GM12878 (cell line): ENCODE results near the gene MBD6. TPM values are rescaled to one million over a fixed set of nuclear protein-coding genes. Genes with fewer than 3 reads are reported as not detected.

Source experiments
- ATAC-seq: fragments of 200-7000 bp; cut with Tn5 transposase; 3 replicates; pipeline ENCODE4 v1.9.1; 2020; ENCODE audit warnings: mild to moderate bottlenecking, moderate library complexity
- BruUV-seq: library from RNA; stranded (reverse); fragments of 400-500 nt; replicated peaks from 2 replicates; lab custom pipeline; 2021; lab: Mats Ljungman, UMichigan
- CTCF ChIA-PET: fragments of 300-600 bp; sonication (Branson Sonifier 250); formaldehyde crosslinking; extraction: SDS; loops from one replicate; lab custom pipeline; 2021; ENCODE audit warnings: inconsistent platforms; lab: Yijun Ruan, JAX
- POLR2A ChIA-PET: fragments of 350-600 bp; formaldehyde crosslinking; extraction: SDS; loops from one replicate; lab custom pipeline; 2021; ENCODE audit warnings: inconsistent platforms; lab: Charles Lee
- RAD21 ChIA-PET: fragments of 300-600 bp; sonication (Branson Sonifier 250); formaldehyde crosslinking; loops from one replicate; lab custom pipeline; 2023; ENCODE audit warnings: antibody characterized with exemption; ENCODE audit not compliant: unreplicated experiment; lab: Charles Lee
- SMC1A ChIA-PET: fragments of 300-600 bp; sonication (Branson Sonifier 250); formaldehyde crosslinking; loops from one replicate; lab custom pipeline; 2023; ENCODE audit not compliant: unreplicated experiment, uncharacterized antibody; lab: Charles Lee
- DNase-seq: peaks from one replicate; pipeline ENCODE4 v3.0.0-alpha.2; 2011; ENCODE audit warnings: low read depth, low spot score
- FAIRE-seq: peaks from 3 replicates; lab custom pipeline; 2011; peaks lifted over from hg19 to GRCh38; lab: Jason Lieb, UNC
- H2AFZ ChIP-seq: 2 replicates; pipeline ENCODE4 v1.6.0; 2011; ENCODE audit warnings: low read depth, low read length, control low read depth; ENCODE audit not compliant: control insufficient read depth
- H3K27ac ChIP-seq: 2 replicates; pipeline ENCODE4 v1.5.1; 2011; ENCODE audit warnings: control low read depth; ENCODE audit not compliant: control insufficient read depth, insufficient read depth
- H3K27me3 ChIP-seq, 2 experiments: replicated peaks in 1 of 2; 2 replicates each; pipeline versions ENCODE4 v1.6.0 to v1.6.1; 2011; ENCODE audit warnings: low read length in 1 of 2; ENCODE audit not compliant: control insufficient read depth in 2 of 2, insufficient read depth in 2 of 2
- H3K36me3 ChIP-seq, 2 experiments: 2 replicates each; pipeline ENCODE4 v1.5.1; 2011; ENCODE audit warnings: low read length in 1 of 2; ENCODE audit not compliant: control insufficient read depth in 2 of 2, insufficient read depth in 2 of 2
- H3K4me1 ChIP-seq: 2 replicates; pipeline ENCODE4 v1.6.1; 2011; ENCODE audit warnings: mild to moderate bottlenecking, low read length, moderate library complexity, mixed read lengths; ENCODE audit not compliant: control insufficient read depth, insufficient read depth
- H3K4me2 ChIP-seq: 2 replicates; pipeline ENCODE4 v1.6.0; 2011; ENCODE audit warnings: control low read depth; ENCODE audit not compliant: control insufficient read depth, insufficient read depth
- H3K4me3 ChIP-seq: fragments of 200-600 bp; sonication (generic); 2 replicates; pipeline ENCODE4 v1.5.1; 2016
- H3K79me2 ChIP-seq: 2 replicates; pipeline ENCODE4 v1.6.0; 2011; ENCODE audit warnings: low read length; ENCODE audit not compliant: control insufficient read depth, insufficient read depth
- H3K9ac ChIP-seq: 2 replicates; pipeline ENCODE4 v1.8.0; 2011; ENCODE audit warnings: low read length, control low read depth, mixed read lengths; ENCODE audit not compliant: control insufficient read depth, insufficient read depth
- H3K9me3 ChIP-seq: replicated peaks from 3 replicates; pipeline ENCODE4 v1.5.1; 2011; ENCODE audit warnings: mild to moderate bottlenecking, low read length; ENCODE audit not compliant: control insufficient read depth, insufficient read depth
- H4K20me1 ChIP-seq: 2 replicates; pipeline ENCODE4 v1.6.0; 2011; ENCODE audit not compliant: control insufficient read depth, insufficient read depth
- CBFB ChIP-seq: IDR thresholded peaks from 2 replicates; pipeline ENCODE4 v1.6.1; 2016; ENCODE audit warnings: antibody characterized with exemption, low read depth
- CHD2 ChIP-seq: IDR thresholded peaks from 2 replicates; pipeline ENCODE4 v1.6.1; 2011; ENCODE audit warnings: low read depth, low read length, improper control_type of control experiment, borderline replicate concordance
- DPF2 ChIP-seq: fragments of 450-650 bp; IDR thresholded peaks from 2 replicates; pipeline ENCODE4 v1.6.1; 2017; ENCODE audit warnings: mild to moderate bottlenecking
- EGR1 ChIP-seq, 2 experiments: IDR thresholded peaks; 1 replicate in 1 of 2; 2 replicates in 1 of 2; pipeline ENCODE4 v1.6.1; 2011 to 2012; ENCODE audit warnings: low read depth in 2 of 2, low read length in 2 of 2, borderline replicate concordance in 1 of 2, mild to moderate bottlenecking in 1 of 2, moderate library complexity in 1 of 2
- FOXK2 ChIP-seq: fragments of 450-650 bp; IDR thresholded peaks from 2 replicates; pipeline ENCODE4 v1.6.1; 2017; ENCODE audit warnings: mild to moderate bottlenecking, moderate library complexity
- FOXM1 ChIP-seq: IDR thresholded peaks from 2 replicates; pipeline ENCODE4 v1.6.1; 2012; ENCODE audit warnings: low read depth, mild to moderate bottlenecking, inconsistent platforms, low read length, moderate library complexity
- ZZZ3 ChIP-seq: IDR thresholded peaks from 2 replicates; pipeline ENCODE4 v1.6.1; 2011; ENCODE audit warnings: low read depth; ENCODE audit not compliant: control insufficient read depth, insufficient read length
- in situ Hi-C: fragments of 300-500 bp; cut with MboI; formaldehyde crosslinking; loops from 9 replicates; pipeline ENCODE4 v1.14.3; 2018; ENCODE audit warnings: mixed read lengths
- intact Hi-C: fragments of 100-400 bp; cut with micrococcal nuclease; formaldehyde crosslinking; loops from one replicate; pipeline ENCODE4 v1.14.2; 2022; ENCODE audit not compliant: unreplicated experiment
- polyA plus RNA-seq, 11 experiments: library from polyadenylated mRNA; depleted of rRNA in 4 of 11; unstranded in 6 of 11; stranded (reverse) in 5 of 11; fragments of >200 nt; fragmentation: Nextera tagmentation in 4 of 11; fragmentation: Illumina TruSeq in 1 of 11; extraction: Ambion mirVana in 4 of 11; extraction: Trizol in 1 of 11; gene quantifications; 1 replicate in 1 of 11; 2 replicates in 10 of 11; pipeline versions ENCODE4 v1.2.1 to v1.2.3, GENCODE V29; 2011 to 2016; ENCODE audit warnings: inconsistent platforms in 2 of 11, missing spikeins in 2 of 11, low read depth in 1 of 11
- total RNA-seq, 4 experiments: library from RNA; depleted of rRNA in 3 of 4; stranded (reverse); fragments of >200 nt in 3 of 4; fragmentation: Illumina TruSeq in 1 of 4; extraction: Trizol in 1 of 4; gene quantifications; 2 replicates each; pipeline versions ENCODE4 v1.2.1 to v1.2.3, GENCODE V29; 2013 to 2021
- TF ChIP-seq, protein P1 (sequence below): IDR thresholded peaks from 2 replicates; pipeline ENCODE4 v1.6.1; 2011; ENCODE audit warnings: mild to moderate bottlenecking, low read depth, low read length, moderate library complexity; ENCODE audit not compliant: insufficient replicate concordance
- TF ChIP-seq, protein P2 (sequence below): IDR thresholded peaks from 2 replicates; pipeline ENCODE4 v1.6.1; 2012; ENCODE audit warnings: low read depth, low read length, improper control_type of control experiment
- TF ChIP-seq, protein P3 (sequence below): IDR thresholded peaks from 2 replicates; pipeline ENCODE4 v1.6.1; 2012; ENCODE audit warnings: improper control_type of control experiment, low read depth, low read length; ENCODE audit not compliant: insufficient replicate concordance
- TF ChIP-seq, protein P4 (sequence below): fragments of 450-650 bp; conservative IDR thresholded peaks from 2 replicates; pipeline ENCODE4 v1.6.1; 2017; ENCODE audit warnings: mild to moderate bottlenecking, moderate library complexity

The MBD6 gene
- total and polyA plus RNA-seq, 10 of the 15 experiments (the other 5 are each of a cell fraction or from before 2014, with no cell fraction given) = 1.5 to 52.7 (median 6.8) TPM

DNA sequence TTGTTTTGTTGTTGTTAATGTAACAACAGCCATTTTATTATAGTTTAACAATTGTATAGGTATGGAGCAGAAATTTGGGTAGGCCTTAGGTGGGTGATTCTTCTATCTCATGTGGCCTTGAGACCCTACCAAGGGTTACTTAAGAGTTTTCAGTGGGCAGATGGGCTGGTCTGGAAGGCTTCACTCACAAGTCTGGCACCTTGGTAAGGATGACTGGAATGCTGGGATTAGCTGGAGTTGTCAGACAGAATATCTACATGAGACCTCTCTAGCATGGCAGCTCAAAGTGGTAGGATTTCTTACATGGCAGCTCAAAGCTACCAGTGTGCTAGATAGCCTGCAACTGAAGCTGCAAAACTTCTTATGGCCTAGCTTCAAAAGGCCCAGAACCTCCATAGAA lies 36.9 kb upstream of the MBD6 start:
- peaks cover 17% of the 10 kb centered on the region for H3K79me2 ChIP-seq
- RAD21 ChIA-PET = interaction anchor here (0.7 kb wide), 1 partner anchor 41 kb away, joined by 3 read pairs; no protein-coding TSS in a partner anchor
- intact Hi-C loops = no loop called here
- no peak overlapping the region for H3K9ac ChIP-seq
- DNase-seq (no peak), ATAC-seq (no peak), FAIRE-seq (no peak)
- SMC1A ChIA-PET = interaction anchor here (0.7 to 2.0 kb wide), 4 partner anchors 9 to 436 kb away, joined by 3 to 8 read pairs (median 3); partner anchors contain the start of gene GLI1
- H3K27me3 ChIP-seq = no peaks in the 10 kb centered on the region
- no peak overlapping the region for H3K27ac ChIP-seq
- POLR2A ChIA-PET = interaction anchor here (0.9 to 1.9 kb wide), 5 partner anchors 8 to 51 kb away, joined by 3 to 4 read pairs (median 4); partner anchors contain the start of genes DDIT3 and INHBC
- H3K4me1 ChIP-seq = peaks cover 7% of the 10 kb centered on the region
- no peak overlapping the region for H3K4me2 ChIP-seq
- no peaks in the 10 kb centered on the region for H4K20me1 ChIP-seq
- peaks cover 4 to 5% of the 10 kb centered on the region in 2 experiments; a peak in 2 of 4 replicates for H3K36me3 ChIP-seq
- H3K9me3 ChIP-seq = no peaks in the 10 kb centered on the region
- H2AFZ ChIP-seq = no peak overlapping the region
- CTCF ChIA-PET = interaction anchor here (0.9 to 2.7 kb wide), 3 partner anchors 9 to 27 kb away, joined by 4 to 13 read pairs (median 6); no protein-coding TSS in a partner anchor
- H3K4me3 ChIP-seq = no peak overlapping the region
- in situ Hi-C loops = no loop called here
- no TSS peak for BruUV-seq
- TF ChIP-seq ZZZ3 (no peak), EGR1 (IDR thresholded peaks at IDR 0.05; ENCODE audit: borderline replicate concordance in 1 of 2, low read depth in 2 of 2, low read length in 2 of 2) (no peak), CBFB (no peak), CHD2 (no peak), FOXM1 (no peak), FOXK2 (no peak), DPF2 (no peak)
- TF ChIP-seq, protein P1, sequence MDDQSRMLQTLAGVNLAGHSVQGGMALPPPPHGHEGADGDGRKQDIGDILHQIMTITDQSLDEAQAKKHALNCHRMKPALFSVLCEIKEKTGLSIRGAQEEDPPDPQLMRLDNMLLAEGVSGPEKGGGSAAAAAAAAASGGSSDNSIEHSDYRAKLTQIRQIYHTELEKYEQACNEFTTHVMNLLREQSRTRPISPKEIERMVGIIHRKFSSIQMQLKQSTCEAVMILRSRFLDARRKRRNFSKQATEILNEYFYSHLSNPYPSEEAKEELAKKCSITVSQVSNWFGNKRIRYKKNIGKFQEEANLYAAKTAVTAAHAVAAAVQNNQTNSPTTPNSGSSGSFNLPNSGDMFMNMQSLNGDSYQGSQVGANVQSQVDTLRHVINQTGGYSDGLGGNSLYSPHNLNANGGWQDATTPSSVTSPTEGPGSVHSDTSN = no peak
- TF ChIP-seq, protein P2, sequence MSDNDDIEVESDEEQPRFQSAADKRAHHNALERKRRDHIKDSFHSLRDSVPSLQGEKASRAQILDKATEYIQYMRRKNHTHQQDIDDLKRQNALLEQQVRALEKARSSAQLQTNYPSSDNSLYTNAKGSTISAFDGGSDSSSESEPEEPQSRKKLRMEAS = no peak
- TF ChIP-seq, protein P3, sequence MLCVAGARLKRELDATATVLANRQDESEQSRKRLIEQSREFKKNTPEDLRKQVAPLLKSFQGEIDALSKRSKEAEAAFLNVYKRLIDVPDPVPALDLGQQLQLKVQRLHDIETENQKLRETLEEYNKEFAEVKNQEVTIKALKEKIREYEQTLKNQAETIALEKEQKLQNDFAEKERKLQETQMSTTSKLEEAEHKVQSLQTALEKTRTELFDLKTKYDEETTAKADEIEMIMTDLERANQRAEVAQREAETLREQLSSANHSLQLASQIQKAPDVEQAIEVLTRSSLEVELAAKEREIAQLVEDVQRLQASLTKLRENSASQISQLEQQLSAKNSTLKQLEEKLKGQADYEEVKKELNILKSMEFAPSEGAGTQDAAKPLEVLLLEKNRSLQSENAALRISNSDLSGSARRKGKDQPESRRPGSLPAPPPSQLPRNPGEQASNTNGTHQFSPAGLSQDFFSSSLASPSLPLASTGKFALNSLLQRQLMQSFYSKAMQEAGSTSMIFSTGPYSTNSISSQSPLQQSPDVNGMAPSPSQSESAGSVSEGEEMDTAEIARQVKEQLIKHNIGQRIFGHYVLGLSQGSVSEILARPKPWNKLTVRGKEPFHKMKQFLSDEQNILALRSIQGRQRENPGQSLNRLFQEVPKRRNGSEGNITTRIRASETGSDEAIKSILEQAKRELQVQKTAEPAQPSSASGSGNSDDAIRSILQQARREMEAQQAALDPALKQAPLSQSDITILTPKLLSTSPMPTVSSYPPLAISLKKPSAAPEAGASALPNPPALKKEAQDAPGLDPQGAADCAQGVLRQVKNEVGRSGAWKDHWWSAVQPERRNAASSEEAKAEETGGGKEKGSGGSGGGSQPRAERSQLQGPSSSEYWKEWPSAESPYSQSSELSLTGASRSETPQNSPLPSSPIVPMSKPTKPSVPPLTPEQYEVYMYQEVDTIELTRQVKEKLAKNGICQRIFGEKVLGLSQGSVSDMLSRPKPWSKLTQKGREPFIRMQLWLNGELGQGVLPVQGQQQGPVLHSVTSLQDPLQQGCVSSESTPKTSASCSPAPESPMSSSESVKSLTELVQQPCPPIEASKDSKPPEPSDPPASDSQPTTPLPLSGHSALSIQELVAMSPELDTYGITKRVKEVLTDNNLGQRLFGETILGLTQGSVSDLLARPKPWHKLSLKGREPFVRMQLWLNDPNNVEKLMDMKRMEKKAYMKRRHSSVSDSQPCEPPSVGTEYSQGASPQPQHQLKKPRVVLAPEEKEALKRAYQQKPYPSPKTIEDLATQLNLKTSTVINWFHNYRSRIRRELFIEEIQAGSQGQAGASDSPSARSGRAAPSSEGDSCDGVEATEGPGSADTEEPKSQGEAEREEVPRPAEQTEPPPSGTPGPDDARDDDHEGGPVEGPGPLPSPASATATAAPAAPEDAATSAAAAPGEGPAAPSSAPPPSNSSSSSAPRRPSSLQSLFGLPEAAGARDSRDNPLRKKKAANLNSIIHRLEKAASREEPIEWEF = no peak
- TF ChIP-seq, protein P4, sequence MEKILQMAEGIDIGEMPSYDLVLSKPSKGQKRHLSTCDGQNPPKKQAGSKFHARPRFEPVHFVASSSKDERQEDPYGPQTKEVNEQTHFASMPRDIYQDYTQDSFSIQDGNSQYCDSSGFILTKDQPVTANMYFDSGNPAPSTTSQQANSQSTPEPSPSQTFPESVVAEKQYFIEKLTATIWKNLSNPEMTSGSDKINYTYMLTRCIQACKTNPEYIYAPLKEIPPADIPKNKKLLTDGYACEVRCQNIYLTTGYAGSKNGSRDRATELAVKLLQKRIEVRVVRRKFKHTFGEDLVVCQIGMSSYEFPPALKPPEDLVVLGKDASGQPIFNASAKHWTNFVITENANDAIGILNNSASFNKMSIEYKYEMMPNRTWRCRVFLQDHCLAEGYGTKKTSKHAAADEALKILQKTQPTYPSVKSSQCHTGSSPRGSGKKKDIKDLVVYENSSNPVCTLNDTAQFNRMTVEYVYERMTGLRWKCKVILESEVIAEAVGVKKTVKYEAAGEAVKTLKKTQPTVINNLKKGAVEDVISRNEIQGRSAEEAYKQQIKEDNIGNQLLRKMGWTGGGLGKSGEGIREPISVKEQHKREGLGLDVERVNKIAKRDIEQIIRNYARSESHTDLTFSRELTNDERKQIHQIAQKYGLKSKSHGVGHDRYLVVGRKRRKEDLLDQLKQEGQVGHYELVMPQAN = no peak
